Lower leg skin (tissue), 4 donors: ENCODE results near the gene TSTD1. TPM values are rescaled to one million over a fixed set of nuclear protein-coding genes. Genes with fewer than 3 reads are reported as not detected.
"Not testable (repeated sequence)": the region's sequence is repeated elsewhere in the genome, so short reads cannot be mapped to it uniquely, and the experiment has no call there.

Experiments used
- DNase-seq, 2 donors: peaks; one replicate each; pipeline ENCODE4 v3.0.0-alpha.2; 2019; ENCODE audit warnings: low spot score in 2 of 2
- H3K4me3 ChIP-seq: fragments of 200-600 bp; sonication (generic); 2 replicates; pipeline ENCODE4 v1.5.1; 2017; ENCODE audit warnings: mild to moderate bottlenecking, low read depth; ENCODE audit not compliant: poor library complexity, severe bottlenecking
- CTCF ChIP-seq, 3 donors: fragments of 450-650 bp; IDR thresholded peaks; one replicate each; pipeline ENCODE4 v1.5.1; 2016; ENCODE audit warnings: antibody characterized with exemption in 3 of 3, mild to moderate bottlenecking in 3 of 3, moderate library complexity in 2 of 3
- POLR2A ChIP-seq, 2 donors: fragments of 450-650 bp; IDR thresholded peaks; one replicate each; pipeline ENCODE4 v1.6.1; 2016 to 2017; ENCODE audit warnings: antibody characterized with exemption in 2 of 2, mild to moderate bottlenecking in 1 of 2, moderate library complexity in 1 of 2
- WGBS, 2 donors: methylation state at CpG; one replicate each; pipeline ENCODE4 v1.1.5; 2018; 5-methylcytosine and 5-hydroxymethylcytosine counted together
- intact Hi-C: fragments of 100-400 bp; cut with DNase I; formaldehyde crosslinking; loops from one replicate; pipeline ENCODE4 v1.15.0; 2023; ENCODE audit warnings: low total_unique reads
- total RNA-seq, 4 donors: library from RNA; depleted of rRNA; stranded (reverse); fragments of >200 nt; gene quantifications; one replicate each; pipeline ENCODE4 v1.1.0, GENCODE V29; 2016

Gene TSTD1
- total RNA-seq, 4 donors from 2014 or later, result 94.9 to 136 (median 107) TPM

DNA sequence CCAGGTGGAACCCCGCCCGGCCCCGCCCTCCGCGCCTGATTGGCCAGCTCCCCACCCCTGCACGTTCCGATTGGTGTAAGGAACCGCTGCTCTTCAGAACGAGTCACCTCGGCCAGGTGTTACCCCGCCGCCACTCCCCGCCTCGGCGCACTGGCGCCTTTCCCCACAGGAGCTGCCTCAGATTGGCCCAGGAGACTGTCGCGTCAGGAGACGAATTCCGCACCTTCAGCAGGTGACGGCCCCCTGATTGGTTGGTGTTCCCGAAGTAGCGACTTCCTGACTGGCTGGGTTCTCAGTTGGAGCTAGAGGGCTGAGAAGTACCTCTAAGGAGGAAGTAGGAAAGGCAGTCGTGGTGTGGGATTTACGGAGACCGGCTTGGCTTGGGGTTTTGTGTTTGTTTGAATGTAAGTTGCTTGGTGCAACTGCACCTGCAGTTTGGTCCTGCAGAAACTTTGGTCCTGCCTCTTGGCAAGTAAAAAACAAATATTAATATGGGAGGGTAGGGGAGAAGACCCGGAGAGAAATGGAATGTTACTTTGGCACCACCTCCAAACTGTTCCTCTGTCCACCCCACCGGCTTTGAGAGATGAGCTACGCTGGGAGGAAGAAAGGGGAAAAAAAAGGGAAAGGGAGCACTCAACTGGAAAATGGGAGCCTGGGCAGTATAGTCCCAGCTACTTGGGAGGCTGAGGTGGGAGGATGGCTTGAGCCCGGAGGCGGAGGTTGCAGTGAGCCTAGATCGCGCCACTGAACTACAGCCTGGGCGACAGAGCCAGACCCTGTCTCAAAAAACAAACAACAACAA is 17.4 kb downstream of the TSTD1 start:
- WGBS, 2 donors, result 17 to 19% methylated on average over 19 to 30 of the region's 34 CpGs

GRCh38 chr1:161020509-161021164 is 18.1 kb downstream of the TSTD1 start, which contains the start of gene F11R:
F11R (minus strand) TSS chr1:161021152; CDS start chr1:161021073, 79 bp downstream.
- intact Hi-C loops, result no loop called here
- DNase-seq, result peak; percentile 59 to 91
- WGBS, 2 donors, result 1 to 3% methylated on average over 23 to 34 of the region's 36 CpGs
- TF ChIP-seq CTCF (IDR thresholded peaks at IDR 0.05), result no peak
- TF ChIP-seq POLR2A (IDR thresholded peaks at IDR 0.05), result no peak
- H3K4me3 ChIP-seq, result peak within 1 kb of the TSS; percentile 57

More for the DNA sequence above, 17.4 kb downstream of the TSTD1 start:
- peak; percentile 89 to 97 for DNase-seq
- H3K4me3 ChIP-seq, result peak overlapping the region; percentile 1
- intact Hi-C loops, result no loop called here
- TF ChIP-seq POLR2A (IDR thresholded peaks at IDR 0.05), result no peak
- no peak for TF ChIP-seq CTCF (IDR thresholded peaks at IDR 0.05)

DNA sequence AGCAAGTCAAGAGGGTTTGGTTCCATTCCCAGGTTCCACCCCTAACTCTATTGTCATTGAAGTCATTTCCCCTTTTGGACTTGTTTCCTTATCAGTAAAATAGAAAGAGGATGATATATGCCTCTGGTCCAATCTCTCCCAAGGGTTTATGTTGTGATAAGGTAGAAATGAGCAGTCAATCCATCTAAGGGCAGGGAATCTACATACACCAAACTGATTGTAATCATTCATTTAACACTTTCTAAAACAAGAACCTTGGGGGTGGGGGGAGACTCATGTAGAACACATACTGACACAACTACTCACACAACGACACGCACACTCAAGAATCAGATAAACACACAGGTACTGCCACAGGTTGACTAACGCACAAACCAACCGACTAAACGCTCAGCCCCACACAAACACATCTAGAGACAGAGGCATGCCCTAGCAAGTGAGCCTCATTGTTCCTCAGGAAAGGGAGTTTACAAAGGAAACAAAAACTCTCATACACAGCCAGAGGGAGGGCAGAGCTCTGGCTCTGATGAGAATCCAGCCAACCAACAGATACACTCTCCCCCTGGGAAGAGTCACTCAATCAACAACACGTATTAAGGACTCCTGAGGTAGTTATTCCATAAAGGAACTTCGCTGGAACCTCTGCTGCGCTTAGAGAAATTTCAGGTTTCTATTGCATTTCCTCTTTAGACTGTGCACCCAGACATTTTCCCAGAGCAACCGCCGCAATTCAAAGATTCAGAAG is 18.8 kb downstream of the TSTD1 start:
- peak overlapping the region; percentile 57 for H3K4me3 ChIP-seq
- no peak for TF ChIP-seq CTCF (IDR thresholded peaks at IDR 0.05)
- intact Hi-C loops, result no loop called here
- WGBS, 2 donors, result 8 to 19% methylated on average over 10 of the region's 10 CpGs
- peak in 1 of 2 donors; percentile 50 for DNase-seq

- WGBS, 2 donors, result 49 to 65% methylated on average over 15 of the region's 15 CpGs
- intact Hi-C loops, DNase-seq, H3K4me3 ChIP-seq: not testable (repeated sequence)
Observed at GRCh38 chr1:161019111-161019660, 19.6 kb downstream of the TSTD1 start.

GRCh38 chr1:161018631-161018930 is 20.2 kb downstream of the TSTD1 start:
- H3K4me3 ChIP-seq, result no peak overlapping the region
- DNase-seq, result no peak
- TF ChIP-seq POLR2A (IDR thresholded peaks at IDR 0.05) (no peak), CTCF (IDR thresholded peaks at IDR 0.05) (no peak)
- intact Hi-C loops, result no loop called here
- WGBS, 2 donors, result 79 to 100% methylated on average over 1 of the region's 1 CpG
